Aorta (tissue), 5 donors: ENCODE measurements around the gene IL36B. TPM values are rescaled to one million over a fixed set of nuclear protein-coding genes. Genes with fewer than 3 reads are reported as not detected.
"Not testable (repeated sequence)": the region's sequence is repeated elsewhere in the genome, so short reads cannot be mapped to it uniquely, and the experiment has no call there.

Experiments
- ATAC-seq: fragments of 200-7000 bp; cut with Tn5 transposase; one replicate; pipeline ENCODE4 v1.9.1; 2022; ENCODE audit warnings: moderate library complexity; ENCODE audit not compliant: low FRiP score
- DNase-seq, 2 donors: peaks; one replicate each; pipeline ENCODE4 v3.0.0-alpha.2; 2020
- H3K27ac ChIP-seq, 2 donors: one replicate each; pipeline ENCODE4 v1.5.1; 2013; ENCODE audit warnings: low read length in 2 of 2, mild to moderate bottlenecking in 2 of 2, moderate library complexity in 2 of 2, control low read depth in 1 of 2, inconsistent platforms in 1 of 2, low read depth in 1 of 2
- H3K27me3 ChIP-seq, 2 donors: one replicate each; pipeline ENCODE4 v1.6.1; 2013; ENCODE audit warnings: control low read depth in 1 of 2, low read length in 1 of 2, mild to moderate bottlenecking in 1 of 2, moderate library complexity in 1 of 2; ENCODE audit not compliant: insufficient read depth in 2 of 2, control insufficient read depth in 1 of 2
- H3K36me3 ChIP-seq, 2 donors: one replicate each; pipeline ENCODE4 v1.6.1; 2013; ENCODE audit warnings: control low read depth in 1 of 2, low read length in 1 of 2, mild to moderate bottlenecking in 1 of 2; ENCODE audit not compliant: insufficient read depth in 2 of 2, control insufficient read depth in 1 of 2
- H3K4me1 ChIP-seq, 2 donors: one replicate each; pipeline ENCODE4 v1.6.1; 2013; ENCODE audit warnings: low read length in 2 of 2, control low read depth in 1 of 2, mild to moderate bottlenecking in 1 of 2, moderate library complexity in 1 of 2; ENCODE audit not compliant: insufficient read depth in 2 of 2, control insufficient read depth in 1 of 2
- H3K4me3 ChIP-seq, 2 donors: one replicate each; pipeline ENCODE4 v1.5.1; 2013; ENCODE audit warnings: low read length in 2 of 2, control low read depth in 1 of 2, mild to moderate bottlenecking in 1 of 2
- H3K9me3 ChIP-seq: one replicate; pipeline ENCODE4 v1.6.1; 2013; ENCODE audit warnings: mild to moderate bottlenecking, low read length; ENCODE audit not compliant: control insufficient read depth
- WGBS, 2 donors: extraction: QIAGEN DNeasy Blood & Tissue Kit; methylation state at CpG; one replicate each; pipeline ENCODE4 v1.1.7; 2013; 5-methylcytosine and 5-hydroxymethylcytosine counted together
- intact Hi-C, 2 donors: fragments of 100-400 bp; cut with DNase I; formaldehyde crosslinking; loops; one replicate each; pipeline versions ENCODE4 v1.14.2 to v1.15.0; 2022
- long read RNA-seq, 2 donors: library from polyadenylated mRNA; unstranded; transcript quantifications; one replicate each; pipeline ENCODE4 v2.0.0, GENCODE V29; 2020 to 2021
- polyA plus RNA-seq, 2 donors: library from polyadenylated mRNA; stranded (reverse); fragments of 200-250 nt; gene quantifications; one replicate each; pipeline ENCODE4 v1.2.3, GENCODE V29; 2013
- total RNA-seq, 2 donors: library from RNA; stranded (reverse); fragmentation: NEBNext Ultra II Directional; extraction: Animal tissue kit (Norgen Biotek cat#: 25700); gene quantifications; one replicate each; pipeline ENCODE4 v1.2.1, GENCODE V29; 2021
- donor health status: healthy with polysubstance abuse.
- donor health status: Bipolar disorder and iron deficiency.
- donor health status: DM: no; HTN: no; CAD: no.
- donor health status: DM: no; HTN: no; CAD: no.
- donor health status: DM: yes; HTN: yes; CAD: no.

IL36B gene
- total RNA-seq: not detected
- polyA plus RNA-seq: not detected
- long read RNA-seq, donor 1: 0 reads
- long read RNA-seq, donor 2: 0 reads

DNA sequence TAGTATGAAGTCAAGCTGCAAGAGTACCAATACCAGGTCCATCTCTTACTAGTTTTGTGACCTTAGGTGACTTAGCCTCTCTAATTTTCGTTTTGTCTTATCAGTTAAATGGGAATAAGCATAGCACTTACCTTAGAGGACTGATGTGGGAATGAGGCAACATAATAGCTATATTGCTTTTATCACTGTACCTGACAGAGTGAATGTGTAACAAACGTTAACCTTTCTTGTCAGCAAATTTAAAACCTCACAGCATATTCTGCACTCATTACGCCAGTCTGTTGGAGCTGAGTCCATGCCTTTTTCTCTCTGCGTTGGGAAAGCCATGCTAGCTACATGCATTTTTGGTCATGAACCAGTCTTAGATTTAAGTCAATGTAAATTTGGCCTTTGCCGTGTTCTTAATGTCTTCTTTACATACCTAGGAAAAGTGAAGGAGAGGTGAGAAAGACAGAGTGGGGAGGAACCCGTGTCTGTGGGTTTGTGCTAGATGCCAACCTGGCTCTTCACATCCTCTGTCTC, at the start of gene IL36B:
IL36B (minus strand) TSS at position 472 of the 522 bp plus-strand sequence.
- Histone ChIP-seq H3K4me3 (no peak within 1 kb of the TSS), H3K9me3 (peaks cover 3% of the 10 kb centered on the region), H3K4me1 (no peaks in the 10 kb centered on the region), H3K27me3 (no peaks in the 10 kb centered on the region), H3K27ac (no peak within 1 kb of the TSS), H3K36me3 (no peaks in the 10 kb centered on the region)
- DNase-seq (no peak), ATAC-seq (no peak)
- intact Hi-C loops: no loop called here
- WGBS, 2 donors: 66 to 70% methylated on average over 6 of the region's 6 CpGs

- Histone ChIP-seq H3K9me3 (peaks cover 7% of the 10 kb centered on the region), H3K27ac (no peak overlapping the region), H3K27me3 (peaks cover 0 to 2% of the 10 kb centered on the region in 2 donors), H3K4me1 (no peaks in the 10 kb centered on the region), H3K36me3 (no peaks in the 10 kb centered on the region), H3K4me3 (no peak overlapping the region)
- intact Hi-C loops: no loop called here
- ATAC-seq: no peak
- no peak for DNase-seq
- WGBS, 2 donors: 74 to 93% methylated on average over 2 of the region's 2 CpGs
These were observed 49.5 kb upstream of the IL36B start for GRCh38 chr2:113102133-113102532.

DNA sequence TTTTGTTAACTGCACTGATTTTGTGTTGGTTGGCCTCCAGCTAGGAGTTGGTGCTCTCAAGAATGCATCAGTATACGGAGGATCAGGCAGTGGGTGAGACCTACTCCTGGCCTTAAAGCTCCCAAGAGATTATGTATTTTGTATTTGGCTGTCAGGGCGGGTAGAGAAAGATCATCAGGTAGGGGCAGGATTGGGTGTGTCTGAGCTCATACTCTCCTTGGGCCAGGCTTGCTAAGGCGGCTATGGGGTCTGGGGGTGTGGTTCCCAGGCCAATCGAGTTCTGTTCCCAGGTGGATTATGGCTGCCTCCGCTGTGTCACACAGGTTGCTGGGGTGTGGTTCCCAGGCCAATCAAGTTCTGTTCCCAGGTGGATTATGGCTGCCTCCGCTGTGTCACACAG, 45.9 kb upstream of the IL36B start:
- Histone ChIP-seq H3K4me1 (no peaks in the 10 kb centered on the region), H3K27me3 (peaks cover 0 to 2% of the 10 kb centered on the region in 2 donors), H3K27ac (no peak overlapping the region), H3K4me3 (no peak overlapping the region), H3K36me3 (no peaks in the 10 kb centered on the region), H3K9me3 (peaks cover 7% of the 10 kb centered on the region)
- intact Hi-C loops: no loop called here
- 88 to 90% methylated on average over 6 of the region's 6 CpGs for WGBS, 2 donors
- no peak for ATAC-seq
- no peak for DNase-seq

DNA sequence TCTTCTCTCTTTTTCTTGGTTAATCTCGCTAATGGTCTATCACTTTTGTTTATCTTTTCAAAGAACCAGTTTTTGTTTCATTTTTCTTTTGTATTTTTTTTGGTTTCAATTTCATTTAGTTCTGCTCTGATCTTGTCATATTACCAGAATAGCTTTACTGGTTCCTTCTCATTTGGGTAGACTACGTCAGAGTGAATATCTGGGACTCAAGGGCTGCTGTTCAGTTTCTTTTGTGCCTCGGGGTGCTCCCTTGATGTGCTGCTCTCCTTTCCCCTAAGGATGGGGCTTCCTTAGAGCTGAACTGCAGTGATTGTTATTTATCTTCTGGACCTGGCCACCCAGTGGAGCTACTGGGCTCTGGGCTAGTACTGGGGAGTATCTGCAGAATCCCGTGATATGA, 45.4 kb upstream of the IL36B start:
- intact Hi-C loops: no loop called here
- 86 to 88% methylated on average over 4 of the region's 4 CpGs for WGBS, 2 donors

GRCh38 chr2:113096842-113097618, 44.4 kb upstream of the IL36B start:
- H3K4me3 ChIP-seq, intact Hi-C loops, DNase-seq, H3K36me3 ChIP-seq, H3K27ac ChIP-seq, ATAC-seq, H3K27me3 ChIP-seq, H3K9me3 ChIP-seq, H3K4me1 ChIP-seq: not testable (repeated sequence)
- 43 to 85% methylated on average over 2 of the region's 2 CpGs for WGBS, 2 donors

More for the DNA sequence above, 45.4 kb upstream of the IL36B start:
- Histone ChIP-seq H3K27ac (no peak overlapping the region), H3K4me1 (no peaks in the 10 kb centered on the region), H3K36me3 (no peaks in the 10 kb centered on the region), H3K9me3 (peaks cover 6% of the 10 kb centered on the region), H3K4me3 (no peak overlapping the region), H3K27me3 (no peaks in the 10 kb centered on the region)
- DNase-seq (no peak), ATAC-seq (no peak)

GRCh38 chr2:113096306-113096705, 43.6 kb upstream of the IL36B start:
- H3K4me3 ChIP-seq, H3K9me3 ChIP-seq, H3K36me3 ChIP-seq, ATAC-seq, DNase-seq, intact Hi-C loops, H3K27ac ChIP-seq, H3K27me3 ChIP-seq, H3K4me1 ChIP-seq: not testable (repeated sequence)
- WGBS, 2 donors: 83 to 91% methylated on average over 10 to 14 of the region's 14 CpGs

- H3K4me3 ChIP-seq: no peak overlapping the region
- DNase-seq (no peak), ATAC-seq (no peak)
- H3K36me3 ChIP-seq: no peaks in the 10 kb centered on the region
- no peak overlapping the region for H3K27ac ChIP-seq
- no peaks in the 10 kb centered on the region for H3K4me1 ChIP-seq
- intact Hi-C loops: no loop called here
- WGBS, 2 donors: 46 to 53% methylated on average over 2 of the region's 2 CpGs
- H3K9me3 ChIP-seq: peaks cover 2% of the 10 kb centered on the region
- peaks cover 0 to 1% of the 10 kb centered on the region in 2 donors for H3K27me3 ChIP-seq
These were observed 40.9 kb upstream of the IL36B start for GRCh38 chr2:113093613-113093977.

DNA sequence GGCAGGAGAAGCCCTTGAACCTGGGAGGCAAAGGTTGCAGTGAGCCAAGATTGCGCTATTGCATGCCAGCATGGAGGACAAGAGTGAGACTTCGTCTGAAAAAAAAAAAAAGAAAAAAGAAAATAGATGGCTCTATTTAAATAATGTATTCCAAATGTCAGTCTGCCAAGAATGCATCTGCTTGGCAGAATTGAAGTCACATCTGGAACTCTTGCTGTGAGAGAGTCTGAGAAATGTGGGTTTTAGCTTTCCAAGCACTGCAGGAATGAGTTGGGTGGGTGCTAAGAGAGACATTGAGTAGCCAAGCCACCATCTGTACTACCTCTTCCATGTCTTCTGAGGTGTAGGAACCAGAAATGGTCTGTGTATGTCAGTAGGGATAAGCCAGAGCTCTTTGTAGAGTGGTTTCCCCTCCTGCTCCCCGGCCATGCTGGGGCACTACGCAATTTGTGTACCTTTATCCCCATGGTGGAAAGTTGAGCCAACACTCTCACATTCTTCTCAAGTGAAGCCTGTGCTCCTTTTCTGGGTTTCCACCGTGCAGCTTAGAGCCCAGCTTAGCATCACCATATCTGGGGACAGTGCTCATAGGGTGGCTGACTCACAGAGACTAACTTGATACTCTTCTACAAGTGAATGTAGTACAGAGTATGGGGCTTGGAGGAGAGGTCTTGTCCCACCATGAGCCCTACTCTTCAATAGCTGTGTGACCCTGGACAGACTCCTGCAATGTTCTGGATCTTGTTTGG, 40.4 kb upstream of the IL36B start:
- Histone ChIP-seq H3K4me1 (no peaks in the 10 kb centered on the region), H3K27ac (no peak overlapping the region), H3K4me3 (no peak overlapping the region), H3K36me3 (no peaks in the 10 kb centered on the region), H3K27me3 (peaks cover 0 to 1% of the 10 kb centered on the region in 2 donors), H3K9me3 (no peaks in the 10 kb centered on the region)
- ATAC-seq (no peak), DNase-seq (no peak)
- intact Hi-C loops: no loop called here
- 74 to 83% methylated on average over 5 of the region's 5 CpGs for WGBS, 2 donors
